Measurements from ENCODE around the gene MROH2A. TPM values are rescaled to one million over a fixed set of nuclear protein-coding genes. Genes with fewer than 3 reads are reported as not detected.

Gene MROH2A
- total RNA-seq, 1 donor from 2014 or later = not detected

DNA sequence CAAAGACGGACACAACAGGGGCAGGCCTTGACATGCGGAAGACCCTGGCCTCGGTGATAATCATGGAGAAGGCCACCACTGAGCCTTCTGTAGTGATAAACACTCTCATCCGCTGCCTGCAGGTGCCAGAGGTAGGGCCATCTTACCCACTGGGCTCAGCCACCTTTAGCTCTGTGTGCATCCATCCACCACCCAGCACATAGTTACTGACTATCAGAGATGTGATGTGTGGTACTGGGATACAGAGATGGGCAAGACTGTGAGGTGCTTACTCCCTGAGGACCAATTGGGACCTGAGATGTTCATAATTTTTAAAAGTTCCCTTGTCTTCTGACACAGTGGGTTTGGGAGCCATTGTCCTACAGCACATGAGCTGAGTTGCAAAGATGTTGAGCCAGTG, 1.6 kb downstream of the MROH2A start:
- Mint-ChIP-seq H3K36me3 (no peaks in the 10 kb centered on the region), H3K27me3 (peaks cover 29% of the 10 kb centered on the region), H3K4me1 (ENCODE audit: unreplicated experiment) (no peaks in the 10 kb centered on the region), H3K9me3 (peaks cover 3% of the 10 kb centered on the region), H3K4me3 (no peak overlapping the region), H3K27ac (no peak overlapping the region)
- no peak for DNase-seq (ENCODE audit: extremely low spot score, unreplicated experiment)
- TF ChIP-seq, protein P1, sequence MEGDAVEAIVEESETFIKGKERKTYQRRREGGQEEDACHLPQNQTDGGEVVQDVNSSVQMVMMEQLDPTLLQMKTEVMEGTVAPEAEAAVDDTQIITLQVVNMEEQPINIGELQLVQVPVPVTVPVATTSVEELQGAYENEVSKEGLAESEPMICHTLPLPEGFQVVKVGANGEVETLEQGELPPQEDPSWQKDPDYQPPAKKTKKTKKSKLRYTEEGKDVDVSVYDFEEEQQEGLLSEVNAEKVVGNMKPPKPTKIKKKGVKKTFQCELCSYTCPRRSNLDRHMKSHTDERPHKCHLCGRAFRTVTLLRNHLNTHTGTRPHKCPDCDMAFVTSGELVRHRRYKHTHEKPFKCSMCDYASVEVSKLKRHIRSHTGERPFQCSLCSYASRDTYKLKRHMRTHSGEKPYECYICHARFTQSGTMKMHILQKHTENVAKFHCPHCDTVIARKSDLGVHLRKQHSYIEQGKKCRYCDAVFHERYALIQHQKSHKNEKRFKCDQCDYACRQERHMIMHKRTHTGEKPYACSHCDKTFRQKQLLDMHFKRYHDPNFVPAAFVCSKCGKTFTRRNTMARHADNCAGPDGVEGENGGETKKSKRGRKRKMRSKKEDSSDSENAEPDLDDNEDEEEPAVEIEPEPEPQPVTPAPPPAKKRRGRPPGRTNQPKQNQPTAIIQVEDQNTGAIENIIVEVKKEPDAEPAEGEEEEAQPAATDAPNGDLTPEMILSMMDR (conservative IDR thresholded peaks at IDR 0.05) = no peak

DNA sequence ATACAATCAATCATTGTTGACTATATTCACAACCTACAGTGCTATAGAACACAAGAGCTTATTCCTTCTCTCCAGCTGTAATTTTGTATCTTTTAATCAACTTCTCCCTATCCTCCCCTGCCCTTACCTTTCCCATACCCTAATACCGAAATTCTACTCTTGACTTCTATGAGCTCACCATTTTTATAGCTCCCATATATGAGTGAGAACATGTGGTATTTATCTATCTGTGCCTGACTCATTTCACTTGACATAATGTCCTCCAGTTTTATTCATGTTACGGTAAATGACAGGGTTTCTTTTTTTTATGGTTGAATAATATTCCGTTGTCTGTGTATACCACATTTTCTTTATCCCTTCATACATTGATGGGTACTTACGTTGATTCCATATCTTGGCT, 2.6 kb downstream of the MROH2A start:
- Mint-ChIP-seq H3K4me1 (ENCODE audit: unreplicated experiment) (no peaks in the 10 kb centered on the region), H3K4me3 (no peak overlapping the region), H3K27me3 (peaks cover 29% of the 10 kb centered on the region), H3K9me3 (peaks cover 3% of the 10 kb centered on the region), H3K36me3 (no peaks in the 10 kb centered on the region), H3K27ac (no peak overlapping the region)
- DNase-seq (ENCODE audit: extremely low spot score, unreplicated experiment) = no peak
- TF ChIP-seq, protein P1 (conservative IDR thresholded peaks at IDR 0.05) = no peak

- Mint-ChIP-seq H3K4me3 (no peak overlapping the region), H3K27ac (no peak overlapping the region), H3K4me1 (ENCODE audit: unreplicated experiment) (no peaks in the 10 kb centered on the region)
Measured at GRCh38 chr2:233789554-233789953, 11.4 kb downstream of the MROH2A start.

DNA sequence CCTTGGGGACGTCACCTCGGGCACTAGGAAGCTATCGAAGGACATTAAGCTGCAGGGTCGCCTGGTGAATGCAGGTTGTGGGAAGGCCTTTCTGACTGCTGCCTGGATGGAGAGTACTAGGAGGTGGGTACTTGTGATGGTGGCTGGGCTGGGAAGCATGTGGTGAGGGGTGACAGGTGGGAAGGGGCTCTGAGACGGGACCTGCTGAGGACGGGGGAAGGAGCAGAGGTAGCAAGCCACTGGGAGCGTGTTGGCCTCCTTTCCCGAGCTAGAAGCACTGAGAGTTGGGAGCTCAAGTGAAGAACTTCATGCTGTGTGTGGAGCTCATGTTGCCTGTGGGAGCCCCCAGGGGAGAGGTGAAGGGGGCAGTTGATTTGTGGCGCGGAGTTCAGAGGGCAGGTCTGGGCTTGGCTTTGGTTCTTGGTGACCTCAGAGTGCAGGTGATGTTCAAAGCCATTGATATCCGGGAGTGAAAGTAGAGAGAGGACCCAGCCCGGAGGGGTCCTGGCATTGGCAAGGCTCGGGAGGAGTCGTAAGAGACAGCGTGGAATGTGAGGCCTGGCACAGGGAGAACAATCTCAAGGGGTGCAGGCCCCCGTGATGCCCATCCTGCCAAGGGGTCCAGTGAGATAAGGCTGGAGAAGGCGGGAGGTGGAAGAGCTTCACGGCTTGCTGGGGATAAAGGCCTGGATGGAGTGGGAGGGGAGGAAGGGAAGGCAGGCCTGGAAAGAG, 13.2 kb downstream of the MROH2A start:
- H3K36me3 Mint-ChIP-seq = no peaks in the 10 kb centered on the region
- no peaks in the 10 kb centered on the region for H3K4me1 Mint-ChIP-seq (ENCODE audit: unreplicated experiment)
- TF ChIP-seq, protein P1 (conservative IDR thresholded peaks at IDR 0.05) = no peak
- no peaks in the 10 kb centered on the region for H3K9me3 Mint-ChIP-seq
- DNase-seq (ENCODE audit: extremely low spot score, unreplicated experiment) = no peak
- H3K27ac Mint-ChIP-seq = no peak overlapping the region
- peaks cover 8% of the 10 kb centered on the region for H3K27me3 Mint-ChIP-seq
- no peak overlapping the region for H3K4me3 Mint-ChIP-seq

More at GRCh38 chr2:233789554-233789953, 11.4 kb downstream of the MROH2A start:
- no peaks in the 10 kb centered on the region for H3K9me3 Mint-ChIP-seq
- TF ChIP-seq, protein P1 (conservative IDR thresholded peaks at IDR 0.05) = no peak
- no peaks in the 10 kb centered on the region for H3K36me3 Mint-ChIP-seq
- peaks cover 8% of the 10 kb centered on the region for H3K27me3 Mint-ChIP-seq
- DNase-seq (ENCODE audit: extremely low spot score, unreplicated experiment) = no peak

DNA sequence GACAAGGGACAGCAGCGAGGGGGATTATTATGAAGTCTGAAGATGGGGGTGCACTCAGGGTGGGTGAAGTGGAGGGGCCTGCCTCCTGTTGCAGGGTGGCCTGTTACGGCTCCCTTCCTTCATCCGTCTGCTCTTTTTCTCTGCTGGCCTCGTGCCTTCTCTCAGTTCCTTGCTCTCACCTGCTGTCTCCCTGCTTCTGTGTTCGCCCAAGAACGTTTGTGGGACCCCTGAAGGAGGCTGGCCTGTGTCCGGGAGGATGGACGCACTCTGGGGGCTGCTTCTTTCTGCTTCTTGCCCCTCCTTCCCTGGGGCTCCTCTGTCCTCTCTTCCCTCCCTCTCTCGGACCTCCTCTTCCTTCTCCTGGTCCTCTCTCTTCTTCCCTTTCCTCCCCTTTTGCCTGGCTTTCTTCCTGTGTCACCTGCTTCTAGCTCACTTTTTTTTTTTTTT, 13.8 kb downstream of the MROH2A start:
- H3K9me3 Mint-ChIP-seq = no peaks in the 10 kb centered on the region
- DNase-seq (ENCODE audit: extremely low spot score, unreplicated experiment) = no peak
- no peak overlapping the region for H3K4me3 Mint-ChIP-seq
- H3K36me3 Mint-ChIP-seq = no peaks in the 10 kb centered on the region
- H3K27me3 Mint-ChIP-seq = peaks cover 8% of the 10 kb centered on the region
- no peak overlapping the region for H3K27ac Mint-ChIP-seq
- TF ChIP-seq, protein P1 (conservative IDR thresholded peaks at IDR 0.05) = no peak
- no peaks in the 10 kb centered on the region for H3K4me1 Mint-ChIP-seq (ENCODE audit: unreplicated experiment)
